ENCODE data around the gene GRPEL1. TPM values are rescaled to one million over a fixed set of nuclear protein-coding genes. Genes with fewer than 3 reads are reported as not detected.

GRPEL1 gene
- total RNA-seq, 4 donors from 2014 or later: 7.4 to 55.0 (median 21.4) TPM

DNA sequence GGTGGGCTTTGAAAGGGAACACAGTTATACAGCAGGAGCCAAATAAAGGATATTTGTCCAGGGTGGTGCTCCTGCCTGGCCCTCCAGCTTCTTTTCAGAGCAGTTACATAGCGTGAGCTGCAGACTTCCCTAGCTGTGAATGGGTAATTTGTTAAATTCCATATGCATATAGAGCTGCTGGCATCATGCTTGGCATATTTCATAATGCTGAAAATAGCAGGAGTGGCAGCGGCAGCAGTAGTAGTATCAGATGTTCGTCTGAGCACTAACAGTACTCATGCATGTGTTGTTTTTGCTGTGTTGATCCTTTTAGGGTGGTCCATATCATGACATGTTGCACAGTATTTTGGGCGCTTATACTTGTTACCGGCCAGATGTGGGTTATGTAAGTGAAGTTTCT, 58.3 kb downstream of the GRPEL1 start:
- intact Hi-C loops (cut with DNase I; ENCODE audit: low total_unique reads): no loop called here
- Histone ChIP-seq H3K36me3 (no peaks in the 10 kb centered on the region), H3K27ac (no peak overlapping the region), H3K4me3 (no peak overlapping the region), H3K4me1 (no peaks in the 10 kb centered on the region), H3K27me3 (no peaks in the 10 kb centered on the region), H3K9me3 (no peaks in the 10 kb centered on the region)
- no peak for DNase-seq
- TF ChIP-seq, protein P1, sequence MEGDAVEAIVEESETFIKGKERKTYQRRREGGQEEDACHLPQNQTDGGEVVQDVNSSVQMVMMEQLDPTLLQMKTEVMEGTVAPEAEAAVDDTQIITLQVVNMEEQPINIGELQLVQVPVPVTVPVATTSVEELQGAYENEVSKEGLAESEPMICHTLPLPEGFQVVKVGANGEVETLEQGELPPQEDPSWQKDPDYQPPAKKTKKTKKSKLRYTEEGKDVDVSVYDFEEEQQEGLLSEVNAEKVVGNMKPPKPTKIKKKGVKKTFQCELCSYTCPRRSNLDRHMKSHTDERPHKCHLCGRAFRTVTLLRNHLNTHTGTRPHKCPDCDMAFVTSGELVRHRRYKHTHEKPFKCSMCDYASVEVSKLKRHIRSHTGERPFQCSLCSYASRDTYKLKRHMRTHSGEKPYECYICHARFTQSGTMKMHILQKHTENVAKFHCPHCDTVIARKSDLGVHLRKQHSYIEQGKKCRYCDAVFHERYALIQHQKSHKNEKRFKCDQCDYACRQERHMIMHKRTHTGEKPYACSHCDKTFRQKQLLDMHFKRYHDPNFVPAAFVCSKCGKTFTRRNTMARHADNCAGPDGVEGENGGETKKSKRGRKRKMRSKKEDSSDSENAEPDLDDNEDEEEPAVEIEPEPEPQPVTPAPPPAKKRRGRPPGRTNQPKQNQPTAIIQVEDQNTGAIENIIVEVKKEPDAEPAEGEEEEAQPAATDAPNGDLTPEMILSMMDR (IDR thresholded peaks at IDR 0.05): no peak
- TF ChIP-seq POLR2A (IDR thresholded peaks at IDR 0.05): no peak

Other genes with a start within 250 kb of the GRPEL1 start
- 10 to 100 TPM; 16.9 to 61.2 (median 28.1) TPM for gene TBC1D14, start 158.2 kb downstream of the GRPEL1 start, total RNA-seq
- 10 to 100 TPM; 14.1 to 24.0 (median 21.1) TPM for gene TADA2B, start 24.7 kb downstream of the GRPEL1 start, total RNA-seq
- 10 to 100 TPM in 1 of 4 donors, 1 to 10 TPM in 1, under 1 TPM in 2; 0.26 to 17.1 (median 2.9) TPM for gene SORCS2, start 124.5 kb upstream of the GRPEL1 start, total RNA-seq